ENCODE results near the gene OR51S1.
"Not testable (repeated sequence)": the region's sequence is repeated elsewhere in the genome, so short reads cannot be mapped to it uniquely, and the experiment has no call there.

The OR51S1 gene

DNA sequence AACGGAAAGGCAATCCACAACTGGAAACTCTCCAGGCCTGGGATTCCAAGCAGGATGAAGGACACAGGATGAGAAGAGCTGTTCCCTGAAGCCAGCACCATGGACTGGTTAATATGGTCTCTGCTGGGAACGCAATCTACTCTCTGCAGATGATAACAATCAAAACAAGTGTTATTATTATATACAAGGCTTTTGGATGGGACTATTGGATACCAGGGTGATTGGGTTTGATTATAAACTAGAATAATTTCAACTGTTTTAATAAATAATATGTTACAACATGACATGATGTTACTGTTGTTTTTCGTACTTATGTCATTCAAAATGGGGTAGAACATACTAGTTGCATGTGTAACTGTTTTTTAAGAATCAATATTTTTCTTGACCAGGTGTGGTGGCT, 44.7 kb downstream of the OR51S1 start, which contains the start of gene OR52R1:
OR52R1 (minus strand) TSS at position 101 of the 400 bp plus-strand sequence; CDS start at position 101, 0 bp downstream.
- DNase-seq: no peak

DNA sequence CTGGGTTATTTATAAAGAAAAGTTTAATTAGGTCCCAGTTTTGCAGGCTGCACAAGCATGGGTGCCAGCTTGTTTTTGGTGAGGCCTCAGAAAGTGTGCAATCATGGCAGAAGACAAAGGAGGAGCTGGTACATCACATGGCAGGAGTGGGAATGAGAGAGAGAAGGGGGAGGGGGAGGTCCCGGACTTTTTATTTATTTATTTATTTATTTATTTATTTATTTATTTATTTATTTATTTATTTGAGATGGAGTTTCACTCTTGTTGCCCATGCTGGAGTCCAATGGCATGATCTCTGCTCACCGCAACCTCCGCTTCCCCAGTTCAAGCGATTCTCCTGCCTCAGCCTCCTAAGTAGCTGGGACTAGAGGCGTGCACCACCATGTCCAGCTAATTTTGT, 47.7 kb downstream of the OR51S1 start:
- not testable (repeated sequence) for DNase-seq

DNA sequence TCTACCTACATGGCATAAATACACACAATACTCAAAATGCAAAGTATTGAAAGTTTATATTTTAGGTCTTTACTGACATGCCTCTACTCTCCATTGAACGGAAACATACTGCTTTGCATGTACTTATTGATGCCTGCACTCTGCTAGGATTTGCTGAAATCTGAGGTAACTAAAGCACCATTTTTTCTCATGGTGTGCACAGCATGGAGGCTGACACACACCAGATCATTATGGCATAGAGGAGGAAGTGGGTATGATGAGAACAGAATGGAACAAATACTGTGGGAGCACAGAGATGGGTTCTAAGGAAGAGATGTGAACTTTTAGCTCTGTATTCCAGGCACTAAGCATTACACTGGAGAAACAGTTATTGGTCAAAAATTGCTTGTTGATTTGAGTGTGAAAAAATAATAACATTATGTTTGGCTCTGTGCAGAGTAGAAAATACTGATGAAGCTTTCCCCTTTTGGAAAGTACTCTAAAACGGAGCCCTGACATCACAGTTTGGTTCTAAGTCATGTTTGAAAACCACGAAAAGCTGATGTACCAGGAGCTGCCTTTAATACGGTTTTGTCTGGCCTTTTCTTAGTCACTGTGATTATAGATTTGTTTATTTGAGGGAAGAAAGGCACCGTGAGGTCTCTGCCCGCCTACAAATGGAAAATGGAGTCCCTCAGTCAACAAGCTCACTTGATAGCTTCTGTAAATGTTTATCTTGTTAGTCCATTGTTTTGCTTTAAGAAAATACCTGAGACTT, 50.4 kb downstream of the OR51S1 start:
- no peak for DNase-seq

Measured in NCI-H1436 treated with DMSO at 0.1 percent for 48 hours (cell line).